ENCODE data around the gene ANKRD55.

GRCh38 chr5:56277573-56277972 lies 44.4 kb upstream of the ANKRD55 start:
- TF ChIP-seq CTCF (IDR thresholded peaks at IDR 0.05; ENCODE audit: insufficient read depth, low read depth, low read length) (no peak), EZH2 (IDR thresholded peaks at IDR 0.05; ENCODE audit: insufficient read depth, low read length) (no peak)
